HEK293 (cell line): ENCODE measurements around the gene DCST1.

Experiments used
- ZNF223 ChIP-seq: fragments of 450-650 bp; formaldehyde crosslinking; IDR thresholded peaks from 2 replicates; pipeline ENCODE4 v1.5.1; 2016; ENCODE audit warnings: missing biosample characterization, missing genetic modification characterization
- ZNF354C ChIP-seq: fragments of 450-650 bp; formaldehyde crosslinking; IDR thresholded peaks from 2 replicates; pipeline ENCODE4 v1.5.1; 2016; ENCODE audit warnings: missing biosample characterization, missing genetic modification characterization, low read depth, borderline replicate concordance
- ZNF510 ChIP-seq: fragments of 450-650 bp; formaldehyde crosslinking; IDR thresholded peaks from 2 replicates; pipeline ENCODE4 v1.5.1; 2018; ENCODE audit warnings: mild to moderate bottlenecking, missing genetic modification characterization, missing biosample characterization; ENCODE audit not compliant: insufficient replicate concordance
- ZNF747 ChIP-seq: fragments of 450-650 bp; formaldehyde crosslinking; IDR thresholded peaks from 2 replicates; pipeline ENCODE4 v1.5.1; 2016; ENCODE audit warnings: missing biosample characterization, missing genetic modification characterization
- ZNF776 ChIP-seq: fragments of 450-650 bp; formaldehyde crosslinking; IDR thresholded peaks from 2 replicates; pipeline ENCODE4 v1.5.0; 2017; ENCODE audit warnings: missing biosample characterization, missing genetic modification characterization, borderline replicate concordance
- TF ChIP-seq, protein P1 (sequence below): fragments of 450-650 bp; formaldehyde crosslinking; IDR thresholded peaks from 2 replicates; pipeline ENCODE4 v1.5.1; 2016; ENCODE audit warnings: missing biosample characterization, missing genetic modification characterization

DNA sequence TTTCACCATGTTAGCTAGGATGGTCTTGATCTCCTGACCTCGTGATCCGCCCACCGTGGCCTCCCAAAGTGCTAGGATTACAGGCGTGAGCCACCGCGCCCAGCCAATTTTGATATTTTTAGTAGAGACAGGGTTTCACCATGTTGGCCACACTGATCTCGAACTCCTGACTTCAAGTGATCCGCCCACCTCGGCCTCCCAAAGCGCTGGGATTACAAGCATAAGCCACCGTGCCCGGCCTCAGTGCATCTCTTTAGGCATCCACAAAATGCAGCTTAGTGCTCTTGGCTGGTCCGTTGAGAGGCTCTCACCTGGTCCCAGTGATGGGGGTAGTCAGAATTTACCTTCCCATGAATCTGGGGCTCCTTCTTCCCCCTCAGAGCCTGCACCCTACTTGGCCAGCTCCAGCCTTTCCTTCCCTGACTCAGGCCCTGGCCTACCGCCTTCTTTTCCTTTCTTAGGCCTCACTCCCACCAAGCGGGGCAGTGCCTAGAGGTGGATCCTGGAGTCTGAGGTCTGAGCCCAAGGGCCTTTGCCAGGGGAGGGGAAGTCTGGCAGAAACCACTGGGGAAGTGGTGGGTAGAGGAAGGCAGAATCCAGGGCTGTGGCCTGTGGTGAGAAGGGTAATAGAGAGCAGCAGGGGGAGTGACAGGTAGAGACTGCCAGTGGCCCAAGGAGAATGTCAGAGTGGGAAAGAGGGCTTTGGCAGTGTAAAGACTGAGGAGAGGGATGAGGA, 36.5 kb upstream of the DCST1 start:
- no peak for TF ChIP-seq ZNF776 (tag by site-specific recombination)
- TF ChIP-seq ZNF510 (tag by site-specific recombination) = no peak
- TF ChIP-seq, protein P1, sequence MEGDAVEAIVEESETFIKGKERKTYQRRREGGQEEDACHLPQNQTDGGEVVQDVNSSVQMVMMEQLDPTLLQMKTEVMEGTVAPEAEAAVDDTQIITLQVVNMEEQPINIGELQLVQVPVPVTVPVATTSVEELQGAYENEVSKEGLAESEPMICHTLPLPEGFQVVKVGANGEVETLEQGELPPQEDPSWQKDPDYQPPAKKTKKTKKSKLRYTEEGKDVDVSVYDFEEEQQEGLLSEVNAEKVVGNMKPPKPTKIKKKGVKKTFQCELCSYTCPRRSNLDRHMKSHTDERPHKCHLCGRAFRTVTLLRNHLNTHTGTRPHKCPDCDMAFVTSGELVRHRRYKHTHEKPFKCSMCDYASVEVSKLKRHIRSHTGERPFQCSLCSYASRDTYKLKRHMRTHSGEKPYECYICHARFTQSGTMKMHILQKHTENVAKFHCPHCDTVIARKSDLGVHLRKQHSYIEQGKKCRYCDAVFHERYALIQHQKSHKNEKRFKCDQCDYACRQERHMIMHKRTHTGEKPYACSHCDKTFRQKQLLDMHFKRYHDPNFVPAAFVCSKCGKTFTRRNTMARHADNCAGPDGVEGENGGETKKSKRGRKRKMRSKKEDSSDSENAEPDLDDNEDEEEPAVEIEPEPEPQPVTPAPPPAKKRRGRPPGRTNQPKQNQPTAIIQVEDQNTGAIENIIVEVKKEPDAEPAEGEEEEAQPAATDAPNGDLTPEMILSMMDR = no peak
- no peak for TF ChIP-seq ZNF223
- TF ChIP-seq ZNF354C (tag by site-specific recombination) = no peak
- TF ChIP-seq ZNF747 (tag by site-specific recombination) = no peak
